GM23338 (cell line): ENCODE measurements around the gene MFAP4.

ENCODE experiments used
- CREB1 ChIP-seq: fragments of 250-450 bp; sonication (Bioruptor Pico); IDR thresholded peaks from 2 replicates; pipeline ENCODE4 v1.5.0; 2020; ENCODE audit warnings: low read depth, mild to moderate bottlenecking, moderate library complexity
- EZH2 ChIP-seq: fragments of 200-600 bp; sonication (generic); IDR thresholded peaks from one replicate; pipeline ENCODE4 v1.8.0; 2017; ENCODE audit warnings: antibody characterized with exemption, mild to moderate bottlenecking, low read depth; ENCODE audit not compliant: unreplicated experiment
- EZH2phosphoT487 ChIP-seq: fragments of 200-600 bp; sonication (generic); IDR thresholded peaks from one replicate; pipeline ENCODE4 v1.8.1; 2018; ENCODE audit warnings: antibody characterized with exemption; ENCODE audit not compliant: unreplicated experiment
- JUNB ChIP-seq: IDR thresholded peaks from one replicate; pipeline ENCODE4 v1.6.1; 2016; ENCODE audit warnings: antibody characterized with exemption; ENCODE audit not compliant: unreplicated experiment
- NANOG ChIP-seq: IDR thresholded peaks from 2 replicates; pipeline ENCODE4 v1.6.1; 2016; ENCODE audit warnings: antibody characterized with exemption, borderline replicate concordance
- POLR2AphosphoS5 ChIP-seq: IDR thresholded peaks from 2 replicates; pipeline ENCODE4 v1.6.1; 2016; ENCODE audit warnings: antibody characterized with exemption, low read depth
- STAT1 ChIP-seq: IDR thresholded peaks from one replicate; pipeline ENCODE4 v1.6.1; 2016; ENCODE audit warnings: antibody characterized with exemption; ENCODE audit not compliant: unreplicated experiment
- ZNF114 ChIP-seq: fragments of 250-450 bp; sonication (Bioruptor Pico); IDR thresholded peaks from 2 replicates; pipeline ENCODE4 v1.5.0; 2020; ENCODE audit warnings: mild to moderate bottlenecking, moderate library complexity
- ZNF331 ChIP-seq: fragments of 250-450 bp; sonication (Bioruptor Pico); IDR thresholded peaks from 2 replicates; pipeline ENCODE4 v1.5.0; 2020; ENCODE audit warnings: low read depth, mild to moderate bottlenecking, moderate library complexity
- TF ChIP-seq, protein P1 (sequence below), 2 experiments: fragments of 200-600 bp in 1 of 2; sonication (generic) in 1 of 2; conservative IDR thresholded peaks; 2 replicates each; pipeline versions ENCODE4 v1.5.1 to v1.6.1; 2016 to 2017; ENCODE audit warnings: antibody characterized with exemption in 2 of 2, low read depth in 2 of 2, mild to moderate bottlenecking in 2 of 2, moderate library complexity in 1 of 2
- TF ChIP-seq, protein P2 (sequence below): IDR thresholded peaks from one replicate; pipeline ENCODE4 v1.6.1; 2018; ENCODE audit warnings: antibody characterized with exemption; ENCODE audit not compliant: unreplicated experiment
- TF ChIP-seq, protein P3 (sequence below): IDR thresholded peaks from 2 replicates; pipeline ENCODE4 v1.6.1; 2016; ENCODE audit warnings: antibody characterized with exemption
- TF ChIP-seq, protein P4 (sequence below): fragments of 250-450 bp; sonication (Bioruptor Pico); IDR thresholded peaks from 2 replicates; pipeline ENCODE4 v1.5.0; 2020; ENCODE audit warnings: mild to moderate bottlenecking, moderate library complexity

DNA sequence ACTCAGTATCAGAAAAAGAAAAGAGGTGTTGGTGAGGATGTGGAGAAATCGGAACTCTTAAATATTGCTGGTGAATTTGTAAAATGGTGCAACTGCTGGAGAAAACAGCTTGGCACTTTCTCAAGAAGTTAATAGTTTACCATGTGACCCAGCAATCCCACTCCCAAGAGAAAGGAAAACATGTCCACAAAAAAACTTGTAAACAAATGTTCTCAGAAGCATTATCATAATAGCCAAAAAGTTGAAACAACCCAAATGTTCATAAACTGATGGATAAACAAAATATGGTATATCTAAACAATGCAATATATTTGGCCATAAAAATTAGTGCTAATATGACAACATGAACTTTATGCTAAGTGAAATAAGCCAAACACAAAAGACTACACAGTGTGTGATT lies 11.3 kb downstream of the MFAP4 start:
- TF ChIP-seq EZH2 (no peak), EZH2phosphoT487 (no peak), POLR2AphosphoS5 (no peak), ZNF114 (CRISPR knock-in tag) (no peak), CREB1 (CRISPR knock-in tag) (no peak), ZNF331 (CRISPR knock-in tag) (no peak), STAT1 (no peak), JUNB (no peak), NANOG (no peak)
- TF ChIP-seq, protein P1, sequence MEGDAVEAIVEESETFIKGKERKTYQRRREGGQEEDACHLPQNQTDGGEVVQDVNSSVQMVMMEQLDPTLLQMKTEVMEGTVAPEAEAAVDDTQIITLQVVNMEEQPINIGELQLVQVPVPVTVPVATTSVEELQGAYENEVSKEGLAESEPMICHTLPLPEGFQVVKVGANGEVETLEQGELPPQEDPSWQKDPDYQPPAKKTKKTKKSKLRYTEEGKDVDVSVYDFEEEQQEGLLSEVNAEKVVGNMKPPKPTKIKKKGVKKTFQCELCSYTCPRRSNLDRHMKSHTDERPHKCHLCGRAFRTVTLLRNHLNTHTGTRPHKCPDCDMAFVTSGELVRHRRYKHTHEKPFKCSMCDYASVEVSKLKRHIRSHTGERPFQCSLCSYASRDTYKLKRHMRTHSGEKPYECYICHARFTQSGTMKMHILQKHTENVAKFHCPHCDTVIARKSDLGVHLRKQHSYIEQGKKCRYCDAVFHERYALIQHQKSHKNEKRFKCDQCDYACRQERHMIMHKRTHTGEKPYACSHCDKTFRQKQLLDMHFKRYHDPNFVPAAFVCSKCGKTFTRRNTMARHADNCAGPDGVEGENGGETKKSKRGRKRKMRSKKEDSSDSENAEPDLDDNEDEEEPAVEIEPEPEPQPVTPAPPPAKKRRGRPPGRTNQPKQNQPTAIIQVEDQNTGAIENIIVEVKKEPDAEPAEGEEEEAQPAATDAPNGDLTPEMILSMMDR (conservative IDR thresholded peaks at IDR 0.05; ENCODE audit: low read depth in 2 of 2), result no peak
- TF ChIP-seq, protein P2, sequence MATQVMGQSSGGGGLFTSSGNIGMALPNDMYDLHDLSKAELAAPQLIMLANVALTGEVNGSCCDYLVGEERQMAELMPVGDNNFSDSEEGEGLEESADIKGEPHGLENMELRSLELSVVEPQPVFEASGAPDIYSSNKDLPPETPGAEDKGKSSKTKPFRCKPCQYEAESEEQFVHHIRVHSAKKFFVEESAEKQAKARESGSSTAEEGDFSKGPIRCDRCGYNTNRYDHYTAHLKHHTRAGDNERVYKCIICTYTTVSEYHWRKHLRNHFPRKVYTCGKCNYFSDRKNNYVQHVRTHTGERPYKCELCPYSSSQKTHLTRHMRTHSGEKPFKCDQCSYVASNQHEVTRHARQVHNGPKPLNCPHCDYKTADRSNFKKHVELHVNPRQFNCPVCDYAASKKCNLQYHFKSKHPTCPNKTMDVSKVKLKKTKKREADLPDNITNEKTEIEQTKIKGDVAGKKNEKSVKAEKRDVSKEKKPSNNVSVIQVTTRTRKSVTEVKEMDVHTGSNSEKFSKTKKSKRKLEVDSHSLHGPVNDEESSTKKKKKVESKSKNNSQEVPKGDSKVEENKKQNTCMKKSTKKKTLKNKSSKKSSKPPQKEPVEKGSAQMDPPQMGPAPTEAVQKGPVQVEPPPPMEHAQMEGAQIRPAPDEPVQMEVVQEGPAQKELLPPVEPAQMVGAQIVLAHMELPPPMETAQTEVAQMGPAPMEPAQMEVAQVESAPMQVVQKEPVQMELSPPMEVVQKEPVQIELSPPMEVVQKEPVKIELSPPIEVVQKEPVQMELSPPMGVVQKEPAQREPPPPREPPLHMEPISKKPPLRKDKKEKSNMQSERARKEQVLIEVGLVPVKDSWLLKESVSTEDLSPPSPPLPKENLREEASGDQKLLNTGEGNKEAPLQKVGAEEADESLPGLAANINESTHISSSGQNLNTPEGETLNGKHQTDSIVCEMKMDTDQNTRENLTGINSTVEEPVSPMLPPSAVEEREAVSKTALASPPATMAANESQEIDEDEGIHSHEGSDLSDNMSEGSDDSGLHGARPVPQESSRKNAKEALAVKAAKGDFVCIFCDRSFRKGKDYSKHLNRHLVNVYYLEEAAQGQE, result no peak
- TF ChIP-seq, protein P3, sequence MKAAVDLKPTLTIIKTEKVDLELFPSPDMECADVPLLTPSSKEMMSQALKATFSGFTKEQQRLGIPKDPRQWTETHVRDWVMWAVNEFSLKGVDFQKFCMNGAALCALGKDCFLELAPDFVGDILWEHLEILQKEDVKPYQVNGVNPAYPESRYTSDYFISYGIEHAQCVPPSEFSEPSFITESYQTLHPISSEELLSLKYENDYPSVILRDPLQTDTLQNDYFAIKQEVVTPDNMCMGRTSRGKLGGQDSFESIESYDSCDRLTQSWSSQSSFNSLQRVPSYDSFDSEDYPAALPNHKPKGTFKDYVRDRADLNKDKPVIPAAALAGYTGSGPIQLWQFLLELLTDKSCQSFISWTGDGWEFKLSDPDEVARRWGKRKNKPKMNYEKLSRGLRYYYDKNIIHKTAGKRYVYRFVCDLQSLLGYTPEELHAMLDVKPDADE, result no peak
- TF ChIP-seq, protein P4, sequence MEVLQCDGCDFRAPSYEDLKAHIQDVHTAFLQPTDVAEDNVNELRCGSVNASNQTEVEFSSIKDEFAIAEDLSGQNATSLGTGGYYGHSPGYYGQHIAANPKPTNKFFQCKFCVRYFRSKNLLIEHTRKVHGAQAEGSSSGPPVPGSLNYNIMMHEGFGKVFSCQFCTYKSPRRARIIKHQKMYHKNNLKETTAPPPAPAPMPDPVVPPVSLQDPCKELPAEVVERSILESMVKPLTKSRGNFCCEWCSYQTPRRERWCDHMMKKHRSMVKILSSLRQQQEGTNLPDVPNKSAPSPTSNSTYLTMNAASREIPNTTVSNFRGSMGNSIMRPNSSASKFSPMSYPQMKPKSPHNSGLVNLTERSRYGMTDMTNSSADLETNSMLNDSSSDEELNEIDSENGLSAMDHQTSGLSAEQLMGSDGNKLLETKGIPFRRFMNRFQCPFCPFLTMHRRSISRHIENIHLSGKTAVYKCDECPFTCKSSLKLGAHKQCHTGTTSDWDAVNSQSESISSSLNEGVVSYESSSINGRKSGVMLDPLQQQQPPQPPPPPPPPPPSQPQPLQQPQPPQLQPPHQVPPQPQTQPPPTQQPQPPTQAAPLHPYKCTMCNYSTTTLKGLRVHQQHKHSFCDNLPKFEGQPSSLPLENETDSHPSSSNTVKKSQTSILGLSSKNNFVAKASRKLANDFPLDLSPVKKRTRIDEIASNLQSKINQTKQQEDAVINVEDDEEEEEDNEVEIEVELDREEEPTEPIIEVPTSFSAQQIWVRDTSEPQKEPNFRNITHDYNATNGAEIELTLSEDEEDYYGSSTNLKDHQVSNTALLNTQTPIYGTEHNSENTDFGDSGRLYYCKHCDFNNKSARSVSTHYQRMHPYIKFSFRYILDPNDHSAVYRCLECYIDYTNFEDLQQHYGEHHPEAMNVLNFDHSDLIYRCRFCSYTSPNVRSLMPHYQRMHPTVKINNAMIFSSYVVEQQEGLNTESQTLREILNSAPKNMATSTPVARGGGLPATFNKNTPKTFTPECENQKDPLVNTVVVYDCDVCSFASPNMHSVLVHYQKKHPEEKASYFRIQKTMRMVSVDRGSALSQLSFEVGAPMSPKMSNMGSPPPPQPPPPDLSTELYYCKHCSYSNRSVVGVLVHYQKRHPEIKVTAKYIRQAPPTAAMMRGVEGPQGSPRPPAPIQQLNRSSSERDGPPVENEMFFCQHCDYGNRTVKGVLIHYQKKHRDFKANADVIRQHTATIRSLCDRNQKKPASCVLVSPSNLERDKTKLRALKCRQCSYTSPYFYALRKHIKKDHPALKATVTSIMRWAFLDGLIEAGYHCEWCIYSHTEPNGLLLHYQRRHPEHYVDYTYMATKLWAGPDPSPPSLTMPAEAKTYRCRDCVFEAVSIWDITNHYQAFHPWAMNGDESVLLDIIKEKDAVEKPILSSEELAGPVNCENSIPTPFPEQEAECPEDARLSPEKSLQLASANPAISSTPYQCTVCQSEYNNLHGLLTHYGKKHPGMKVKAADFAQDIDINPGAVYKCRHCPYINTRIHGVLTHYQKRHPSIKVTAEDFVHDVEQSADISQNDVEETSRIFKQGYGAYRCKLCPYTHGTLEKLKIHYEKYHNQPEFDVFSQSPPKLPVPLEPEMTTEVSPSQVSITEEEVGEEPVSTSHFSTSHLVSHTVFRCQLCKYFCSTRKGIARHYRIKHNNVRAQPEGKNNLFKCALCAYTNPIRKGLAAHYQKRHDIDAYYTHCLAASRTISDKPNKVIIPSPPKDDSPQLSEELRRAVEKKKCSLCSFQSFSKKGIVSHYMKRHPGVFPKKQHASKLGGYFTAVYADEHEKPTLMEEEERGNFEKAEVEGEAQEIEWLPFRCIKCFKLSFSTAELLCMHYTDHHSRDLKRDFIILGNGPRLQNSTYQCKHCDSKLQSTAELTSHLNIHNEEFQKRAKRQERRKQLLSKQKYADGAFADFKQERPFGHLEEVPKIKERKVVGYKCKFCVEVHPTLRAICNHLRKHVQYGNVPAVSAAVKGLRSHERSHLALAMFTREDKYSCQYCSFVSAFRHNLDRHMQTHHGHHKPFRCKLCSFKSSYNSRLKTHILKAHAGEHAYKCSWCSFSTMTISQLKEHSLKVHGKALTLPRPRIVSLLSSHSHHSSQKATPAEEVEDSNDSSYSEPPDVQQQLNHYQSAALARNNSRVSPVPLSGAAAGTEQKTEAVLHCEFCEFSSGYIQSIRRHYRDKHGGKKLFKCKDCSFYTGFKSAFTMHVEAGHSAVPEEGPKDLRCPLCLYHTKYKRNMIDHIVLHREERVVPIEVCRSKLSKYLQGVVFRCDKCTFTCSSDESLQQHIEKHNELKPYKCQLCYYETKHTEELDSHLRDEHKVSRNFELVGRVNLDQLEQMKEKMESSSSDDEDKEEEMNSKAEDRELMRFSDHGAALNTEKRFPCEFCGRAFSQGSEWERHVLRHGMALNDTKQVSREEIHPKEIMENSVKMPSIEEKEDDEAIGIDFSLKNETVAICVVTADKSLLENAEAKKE (CRISPR knock-in tag), result no peak
